Measurements from ENCODE around the gene SH3PXD2A.

The SH3PXD2A gene

GRCh38 chr10:103544657-103545310 is 310.6 kb downstream of the SH3PXD2A start:
- no peak for DNase-seq (ENCODE audit: low read depth)

All from stimulated activated CD8-positive, alpha-beta memory T cell treated with anti-CD3 and anti-CD28 coated beads, Interleukin-7, amount 100 ng/mL, for 24 hours (primary cell).